Measurements from ENCODE around the gene RTN4R. TPM values are rescaled to one million over a fixed set of nuclear protein-coding genes. Genes with fewer than 3 reads are reported as not detected.
"Not testable (repeated sequence)": the region's sequence is repeated elsewhere in the genome, so short reads cannot be mapped to it uniquely, and the experiment has no call there.

The RTN4R gene
- polyA plus RNA-seq, 1 experiment: 0.16 TPM

DNA sequence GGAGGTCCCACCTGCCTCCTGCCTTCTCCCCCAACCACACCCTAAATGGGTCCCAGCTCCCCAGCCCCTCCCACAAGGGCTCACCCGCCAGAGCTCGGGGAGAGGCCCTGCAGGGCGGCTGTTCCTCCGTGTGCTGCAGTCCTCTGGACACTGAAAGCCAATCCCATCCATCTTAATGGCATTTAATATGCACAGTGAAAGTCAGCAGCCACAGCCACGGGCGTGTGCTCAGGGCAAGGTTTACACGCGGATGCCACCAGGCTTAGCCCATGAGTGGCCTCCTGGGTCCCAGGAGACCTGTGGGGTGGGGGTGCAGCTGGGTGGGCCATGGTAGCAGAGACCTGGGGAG is 18.2 kb upstream of the RTN4R start:
- H3K4me3 ChIP-seq (ENCODE audit: low read depth, low read length); DNase-seq (ENCODE audit: low read depth, low spot score); H3K9me3 ChIP-seq (ENCODE audit: control insufficient read depth, insufficient read depth, low read length); H3K27ac ChIP-seq (ENCODE audit: low read depth, low read length); POLR2A ChIA-PET: not testable (repeated sequence)
- H3K27me3 ChIP-seq (ENCODE audit: control insufficient read depth, insufficient read depth, low read length): peaks cover 13% of the 10 kb centered on the region
- CTCF ChIA-PET: interaction anchor here (1.2 to 4.4 kb wide), 2 partner anchors 9 to 130 kb away, joined by 4 to 38 read pairs; no protein-coding TSS in a partner anchor

DNA sequence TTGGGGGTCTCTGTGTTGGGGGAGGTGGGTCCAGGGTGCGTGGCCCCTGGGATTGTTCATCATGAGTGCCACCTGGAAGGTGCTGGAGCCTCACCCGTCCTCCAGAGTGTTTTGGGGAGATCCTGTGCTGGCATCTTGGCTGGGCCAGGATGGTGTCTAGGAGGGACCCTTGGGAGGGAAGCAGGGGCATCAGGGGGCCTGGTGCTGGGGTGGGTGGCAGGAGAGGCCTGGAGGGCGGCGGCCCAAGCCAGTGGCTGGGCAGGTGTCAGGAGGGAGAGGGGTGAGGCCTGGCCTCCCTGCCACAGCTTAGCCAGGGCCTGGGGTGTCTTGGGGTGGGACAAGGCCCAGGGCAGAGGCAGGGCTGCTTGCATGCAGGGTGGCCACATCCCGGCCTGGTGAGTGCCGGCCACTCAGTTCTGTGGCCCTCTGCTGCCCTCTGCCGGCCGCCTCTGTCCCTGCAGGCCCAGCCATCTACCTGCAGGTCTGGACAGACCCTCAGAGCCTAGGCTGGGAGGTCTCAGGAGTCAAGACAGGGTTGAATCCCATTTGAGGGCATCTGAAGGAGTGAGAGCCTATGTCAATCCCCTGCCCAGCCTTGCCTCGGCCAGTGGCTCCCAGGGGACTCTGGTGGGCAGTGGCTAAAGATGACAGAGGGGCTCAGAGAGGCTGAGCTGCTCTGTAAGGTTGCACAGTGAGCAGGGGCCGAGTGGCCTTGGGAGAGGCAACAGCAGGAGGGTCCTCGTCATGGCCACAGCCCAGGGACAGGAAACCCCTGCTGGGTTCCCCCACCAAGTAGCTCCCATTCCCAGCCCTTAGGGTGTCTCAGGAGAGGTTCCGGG is 17.6 kb upstream of the RTN4R start:
- DNase-seq (ENCODE audit: low read depth, low spot score); H3K27ac ChIP-seq (ENCODE audit: low read depth, low read length); H3K27me3 ChIP-seq (ENCODE audit: control insufficient read depth, insufficient read depth, low read length); POLR2A ChIA-PET; H3K9me3 ChIP-seq (ENCODE audit: control insufficient read depth, insufficient read depth, low read length); H3K4me3 ChIP-seq (ENCODE audit: low read depth, low read length): not testable (repeated sequence)
- TF ChIP-seq, protein P1, sequence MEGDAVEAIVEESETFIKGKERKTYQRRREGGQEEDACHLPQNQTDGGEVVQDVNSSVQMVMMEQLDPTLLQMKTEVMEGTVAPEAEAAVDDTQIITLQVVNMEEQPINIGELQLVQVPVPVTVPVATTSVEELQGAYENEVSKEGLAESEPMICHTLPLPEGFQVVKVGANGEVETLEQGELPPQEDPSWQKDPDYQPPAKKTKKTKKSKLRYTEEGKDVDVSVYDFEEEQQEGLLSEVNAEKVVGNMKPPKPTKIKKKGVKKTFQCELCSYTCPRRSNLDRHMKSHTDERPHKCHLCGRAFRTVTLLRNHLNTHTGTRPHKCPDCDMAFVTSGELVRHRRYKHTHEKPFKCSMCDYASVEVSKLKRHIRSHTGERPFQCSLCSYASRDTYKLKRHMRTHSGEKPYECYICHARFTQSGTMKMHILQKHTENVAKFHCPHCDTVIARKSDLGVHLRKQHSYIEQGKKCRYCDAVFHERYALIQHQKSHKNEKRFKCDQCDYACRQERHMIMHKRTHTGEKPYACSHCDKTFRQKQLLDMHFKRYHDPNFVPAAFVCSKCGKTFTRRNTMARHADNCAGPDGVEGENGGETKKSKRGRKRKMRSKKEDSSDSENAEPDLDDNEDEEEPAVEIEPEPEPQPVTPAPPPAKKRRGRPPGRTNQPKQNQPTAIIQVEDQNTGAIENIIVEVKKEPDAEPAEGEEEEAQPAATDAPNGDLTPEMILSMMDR (IDR thresholded peaks at IDR 0.05; ENCODE audit: low read depth, low read length): peak; percentile 80
- CTCF ChIA-PET: interaction anchor here (1.2 to 4.4 kb wide), 3 partner anchors 10 to 129 kb away, joined by 4 to 38 read pairs (median 4); no protein-coding TSS in a partner anchor

DNA sequence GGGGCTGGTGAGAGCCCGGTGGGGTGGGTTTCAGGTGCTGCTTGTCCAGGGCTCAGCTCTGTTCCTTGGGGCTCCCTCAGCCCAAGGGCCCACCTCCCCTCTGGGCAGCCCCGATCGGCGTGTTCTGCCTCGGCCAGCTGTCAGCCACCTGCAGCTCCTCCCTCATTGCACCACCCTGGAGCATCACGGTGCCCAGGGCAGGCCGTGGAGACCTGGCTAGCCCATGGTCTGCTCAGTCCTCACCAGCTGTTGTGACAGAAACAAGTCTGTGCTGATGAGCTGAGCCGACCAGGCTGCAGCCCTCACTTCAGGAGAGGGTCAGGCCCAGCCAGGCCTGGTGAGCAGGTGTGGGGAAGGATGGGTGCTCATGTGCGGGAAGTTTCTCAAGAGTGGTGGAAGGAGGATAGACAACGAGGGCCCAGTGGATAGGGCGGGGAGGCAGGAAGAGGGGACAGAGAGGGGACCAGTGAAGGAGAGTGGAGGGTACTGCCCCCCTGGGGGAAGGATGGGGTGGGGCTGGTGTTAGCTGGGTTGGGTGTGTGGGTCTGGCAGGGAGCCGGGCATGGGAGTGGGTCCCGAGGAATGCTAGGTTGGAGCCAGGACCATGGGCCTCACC is 16.5 kb upstream of the RTN4R start:
- no peak overlapping the region for H3K27ac ChIP-seq (ENCODE audit: low read depth, low read length)
- TF ChIP-seq, protein P1 (IDR thresholded peaks at IDR 0.05; ENCODE audit: low read depth, low read length): no peak
- DNase-seq (ENCODE audit: low read depth, low spot score): no peak
- H3K9me3 ChIP-seq (ENCODE audit: control insufficient read depth, insufficient read depth, low read length): no peaks in the 10 kb centered on the region
- ChIA-PET POLR2A (no interaction called here), CTCF (interaction anchor here (1.0 to 4.4 kb wide), 4 partner anchors 11 to 128 kb away, joined by 3 to 38 read pairs (median 5); no protein-coding TSS in a partner anchor)
- H3K4me3 ChIP-seq (ENCODE audit: low read depth, low read length): no peak overlapping the region
- peaks cover 3% of the 10 kb centered on the region for H3K27me3 ChIP-seq (ENCODE audit: control insufficient read depth, insufficient read depth, low read length)

DNA sequence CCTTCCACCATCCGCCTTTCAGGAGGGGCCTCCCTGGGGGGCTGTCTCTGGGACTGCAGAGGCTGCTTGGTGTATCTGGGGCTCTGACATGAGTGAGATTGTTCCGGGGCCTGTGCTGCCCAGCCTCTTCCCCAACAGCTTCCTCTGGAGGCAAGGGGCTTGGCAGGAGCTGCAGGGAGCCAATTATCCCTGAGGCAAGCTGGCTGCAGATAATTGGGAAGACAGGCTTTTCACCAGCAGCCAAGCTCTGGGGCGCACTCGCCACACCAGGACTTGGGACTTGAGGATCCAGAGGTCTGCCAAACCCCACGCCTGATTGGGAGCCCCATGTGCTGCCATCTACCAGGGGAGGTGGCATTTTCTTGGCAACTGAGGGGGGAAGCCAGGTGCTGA is 15.6 kb upstream of the RTN4R start:
- TF ChIP-seq, protein P1 (IDR thresholded peaks at IDR 0.05; ENCODE audit: low read depth, low read length): no peak
- H3K4me3 ChIP-seq (ENCODE audit: low read depth, low read length): no peak overlapping the region
- H3K27me3 ChIP-seq (ENCODE audit: control insufficient read depth, insufficient read depth, low read length): no peaks in the 10 kb centered on the region
- no peak overlapping the region for H3K27ac ChIP-seq (ENCODE audit: low read depth, low read length)
- POLR2A ChIA-PET: no interaction called here
- CTCF ChIA-PET: interaction anchor here (0.8 to 4.4 kb wide), 4 partner anchors 108 to 130 kb away, joined by 3 to 38 read pairs (median 4); no protein-coding TSS in a partner anchor
- H3K9me3 ChIP-seq (ENCODE audit: control insufficient read depth, insufficient read depth, low read length): no peaks in the 10 kb centered on the region
- no peak for DNase-seq (ENCODE audit: low read depth, low spot score)

DNA sequence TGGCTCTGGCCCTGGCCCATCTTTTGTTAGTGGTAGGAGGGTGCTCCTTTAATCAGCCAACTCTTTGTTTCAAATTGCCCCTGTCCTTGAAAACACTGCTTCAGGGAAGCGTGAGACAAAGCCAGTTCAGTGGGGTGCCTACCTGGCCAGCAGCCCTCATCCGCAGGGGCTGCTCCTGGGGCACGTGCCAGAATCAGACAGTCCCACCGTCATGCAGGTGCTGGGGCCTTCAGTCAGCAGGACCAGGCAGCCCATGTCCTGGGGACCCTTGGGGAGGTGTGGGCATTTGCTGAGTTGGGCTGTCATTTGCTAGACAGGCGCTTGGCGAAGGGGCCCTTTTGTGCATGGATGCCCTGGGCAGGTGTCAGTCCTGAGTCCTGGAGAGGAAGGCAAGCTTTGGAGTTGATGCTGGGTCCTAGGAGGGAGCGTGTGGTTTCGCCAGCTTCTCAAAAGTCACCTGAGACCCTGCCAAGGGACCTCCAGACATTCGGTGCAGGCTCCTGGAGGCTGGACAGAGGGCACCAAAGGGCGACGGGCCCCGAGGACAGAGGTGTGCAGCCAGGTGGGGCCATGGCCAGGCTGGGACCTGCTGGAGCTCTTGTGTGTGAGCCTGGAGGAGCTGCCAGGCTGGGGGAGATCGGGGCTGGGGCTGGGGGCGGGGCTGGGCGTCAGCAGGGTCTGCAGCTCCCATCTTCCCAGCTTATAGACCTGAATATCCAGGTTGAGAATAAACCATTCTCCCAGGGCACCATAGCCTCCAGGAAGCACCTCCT is 15.0 kb upstream of the RTN4R start:
- Histone ChIP-seq H3K27ac (ENCODE audit: low read depth, low read length) (no peak overlapping the region), H3K4me3 (ENCODE audit: low read depth, low read length) (no peak overlapping the region), H3K9me3 (ENCODE audit: control insufficient read depth, insufficient read depth, low read length) (no peaks in the 10 kb centered on the region), H3K27me3 (ENCODE audit: control insufficient read depth, insufficient read depth, low read length) (no peaks in the 10 kb centered on the region)
- DNase-seq (ENCODE audit: low read depth, low spot score): no peak
- TF ChIP-seq, protein P1 (IDR thresholded peaks at IDR 0.05; ENCODE audit: low read depth, low read length): no peak
- CTCF ChIA-PET: interaction anchor here (0.8 to 4.4 kb wide), 2 partner anchors 127 to 130 kb away, joined by 3 to 38 read pairs; no protein-coding TSS in a partner anchor
- POLR2A ChIA-PET: no interaction called here

Data from AG04450 (cell line).